Calu3 (cell line): Measurements from ENCODE around the gene MUC20. TPM values are rescaled to one million over a fixed set of nuclear protein-coding genes. Genes with fewer than 3 reads are reported as not detected.
"Not testable (repeated sequence)": the region's sequence is repeated elsewhere in the genome, so short reads cannot be mapped to it uniquely, and the experiment has no call there.

Experiments used
- Bru-seq: library from RNA; stranded (reverse); fragments of 400-500 nt; gene quantifications from one replicate; lab custom pipeline; 2021; lab: Mats Ljungman, UMichigan
- BruChase-seq, 2 experiments: library from RNA; stranded (reverse); fragments of 400-500 nt; gene quantifications; one replicate each; lab custom pipeline; 2021; lab: Mats Ljungman, UMichigan
- BruUV-seq: library from RNA; stranded (reverse); fragments of 400-500 nt; replicated peaks from 2 replicates; lab custom pipeline; 2021; lab: Mats Ljungman, UMichigan
- CTCF ChIA-PET: fragments of 300-600 bp; sonication (Branson Sonifier 250); formaldehyde crosslinking; loops from one replicate; lab custom pipeline; 2022; ENCODE audit warnings: antibody characterized with exemption; lab: Charles Lee
- DNase-seq: peaks from one replicate; pipeline ENCODE4 v3.0.0; 2022
- H3K27ac Mint-ChIP-seq: one replicate; pipeline ENCODE4 v1.8.0; 2022; ENCODE audit warnings: mixed read lengths; ENCODE audit not compliant: unreplicated experiment
- H3K27me3 Mint-ChIP-seq: one replicate; pipeline ENCODE4 v1.8.0; 2022; ENCODE audit warnings: mixed read lengths; ENCODE audit not compliant: unreplicated experiment
- H3K36me3 Mint-ChIP-seq: one replicate; pipeline ENCODE4 v1.8.0; 2022; ENCODE audit warnings: mild to moderate bottlenecking, moderate library complexity, mixed read lengths; ENCODE audit not compliant: insufficient read depth, unreplicated experiment
- H3K4me1 Mint-ChIP-seq: one replicate; pipeline ENCODE4 v1.8.0; 2022; ENCODE audit warnings: mild to moderate bottlenecking, low read depth, mixed read lengths; ENCODE audit not compliant: unreplicated experiment
- H3K4me3 Mint-ChIP-seq: one replicate; pipeline ENCODE4 v1.8.0; 2022; ENCODE audit warnings: mild to moderate bottlenecking, low read depth, moderate library complexity, mixed read lengths; ENCODE audit not compliant: unreplicated experiment
- H3K9me3 Mint-ChIP-seq: one replicate; pipeline ENCODE4 v1.8.0; 2022; ENCODE audit warnings: low read depth, mixed read lengths; ENCODE audit not compliant: unreplicated experiment
- intact Hi-C: fragments of 100-400 bp; cut with micrococcal nuclease; formaldehyde crosslinking; loops from one replicate; pipeline ENCODE4 v1.10.0; 2022; ENCODE audit not compliant: unreplicated experiment
- long read RNA-seq: library from polyadenylated mRNA; stranded (forward); transcript quantifications from one replicate; pipeline ENCODE4 v2.0.0, GENCODE V29; 2022
- total RNA-seq: library from RNA; stranded (reverse); gene quantifications from 2 replicates; pipeline ENCODE4 v1.2.3, GENCODE V29; 2022

Gene MUC20, protein sequence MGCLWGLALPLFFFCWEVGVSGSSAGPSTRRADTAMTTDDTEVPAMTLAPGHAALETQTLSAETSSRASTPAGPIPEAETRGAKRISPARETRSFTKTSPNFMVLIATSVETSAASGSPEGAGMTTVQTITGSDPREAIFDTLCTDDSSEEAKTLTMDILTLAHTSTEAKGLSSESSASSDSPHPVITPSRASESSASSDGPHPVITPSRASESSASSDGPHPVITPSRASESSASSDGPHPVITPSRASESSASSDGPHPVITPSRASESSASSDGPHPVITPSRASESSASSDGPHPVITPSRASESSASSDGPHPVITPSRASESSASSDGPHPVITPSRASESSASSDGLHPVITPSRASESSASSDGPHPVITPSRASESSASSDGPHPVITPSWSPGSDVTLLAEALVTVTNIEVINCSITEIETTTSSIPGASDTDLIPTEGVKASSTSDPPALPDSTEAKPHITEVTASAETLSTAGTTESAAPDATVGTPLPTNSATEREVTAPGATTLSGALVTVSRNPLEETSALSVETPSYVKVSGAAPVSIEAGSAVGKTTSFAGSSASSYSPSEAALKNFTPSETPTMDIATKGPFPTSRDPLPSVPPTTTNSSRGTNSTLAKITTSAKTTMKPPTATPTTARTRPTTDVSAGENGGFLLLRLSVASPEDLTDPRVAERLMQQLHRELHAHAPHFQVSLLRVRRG
- 83.1 and 128 TPM in 2 replicates for total RNA-seq
- percentile 78 among the genes with signal in this experiment for Bru-seq, nascent RNA
- BruChase-seq, experiment 1, labeled RNA remaining after a 6-hour chase, result percentile 96 among the genes with signal in this experiment
- percentile 91 among the genes with signal in this experiment for BruChase-seq, experiment 2, labeled RNA remaining after a 2-hour chase
- long read RNA-seq, transcript MUC20-204 (3 exons, 2,842 nt), result major isoform, 10 of 23 reads
- long read RNA-seq, partial matches to known transcripts, result 0 of 23 reads
- long read RNA-seq, other reads (novel, unspliced or antisense), result 12 of 23 reads

DNA sequence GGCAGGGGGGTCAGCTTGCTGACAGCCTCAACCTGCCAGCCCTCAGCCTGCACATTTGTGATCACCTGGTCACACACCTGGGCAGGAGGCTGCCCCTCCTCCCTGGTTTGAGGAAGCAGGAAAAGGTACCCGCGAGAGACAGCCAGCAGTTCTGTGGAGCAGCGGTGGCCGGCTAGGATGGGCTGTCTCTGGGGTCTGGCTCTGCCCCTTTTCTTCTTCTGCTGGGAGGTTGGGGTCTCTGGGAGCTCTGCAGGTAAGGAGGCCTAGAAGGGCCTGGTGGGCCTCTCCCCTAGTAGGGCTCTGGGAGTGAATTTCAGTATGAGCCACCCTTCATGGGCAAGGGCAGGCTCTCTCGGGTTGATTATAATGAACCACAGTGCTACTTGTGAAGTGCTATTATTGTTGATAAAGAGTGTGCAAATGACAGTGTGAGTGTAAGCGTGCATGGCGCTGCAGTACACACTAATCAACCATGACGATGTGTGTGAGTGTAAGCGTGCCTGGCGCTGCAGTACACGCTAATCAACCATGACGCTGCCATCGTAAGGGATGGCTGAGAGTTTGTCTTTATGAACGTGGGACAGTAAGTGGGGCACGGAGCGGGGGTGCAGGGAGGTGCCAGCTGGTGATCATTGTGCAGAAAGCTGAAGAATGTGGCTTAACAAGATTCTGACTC is at the start of gene MUC20:
MUC20 (plus strand) TSS at position 148 of the 676 bp plus-strand sequence; CDS start at position 178, 30 bp downstream.
- Mint-ChIP-seq H3K36me3 (peaks cover 39% of the 10 kb centered on the region), H3K4me3 (peak within 1 kb of the TSS; percentile 86), H3K27ac (peak within 1 kb of the TSS; percentile 98), H3K4me1 (peaks cover 54% of the 10 kb centered on the region)
- TSS peak; percentile 83 for BruUV-seq
- peak; percentile 77 for DNase-seq
- intact Hi-C loops, H3K9me3 Mint-ChIP-seq, H3K27me3 Mint-ChIP-seq: not testable (repeated sequence)
- CTCF ChIA-PET, result interaction anchor here (0.7 to 1.1 kb wide), 2 partner anchors 10 to 85 kb away, joined by 3 to 4 read pairs; no protein-coding TSS in a partner anchor

DNA sequence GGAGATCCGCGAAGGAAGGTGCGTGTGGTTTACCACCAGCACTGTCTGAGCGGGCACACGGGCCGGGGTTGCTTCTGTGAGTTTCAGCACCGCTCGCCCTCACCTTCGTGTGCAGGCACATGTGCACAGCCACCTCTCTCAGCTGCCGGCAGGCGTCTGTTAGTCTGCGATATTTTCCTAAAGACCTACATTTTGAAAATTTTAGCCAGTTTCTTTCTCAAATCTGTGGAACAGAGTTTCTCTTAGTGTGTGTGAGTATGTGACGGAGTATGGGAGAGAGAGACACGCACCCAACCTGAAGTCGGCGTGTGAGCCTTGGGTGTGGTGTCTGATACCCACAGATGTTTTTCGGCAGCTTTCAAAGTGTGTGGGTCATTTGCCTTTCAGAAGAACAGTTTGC is 49.5 kb upstream of the MUC20 start:
- H3K27me3 Mint-ChIP-seq, CTCF ChIA-PET, H3K27ac Mint-ChIP-seq, intact Hi-C loops, H3K4me3 Mint-ChIP-seq, BruUV-seq, H3K4me1 Mint-ChIP-seq, DNase-seq, H3K9me3 Mint-ChIP-seq: not testable (repeated sequence)
- peaks cover 35% of the 10 kb centered on the region for H3K36me3 Mint-ChIP-seq

DNA sequence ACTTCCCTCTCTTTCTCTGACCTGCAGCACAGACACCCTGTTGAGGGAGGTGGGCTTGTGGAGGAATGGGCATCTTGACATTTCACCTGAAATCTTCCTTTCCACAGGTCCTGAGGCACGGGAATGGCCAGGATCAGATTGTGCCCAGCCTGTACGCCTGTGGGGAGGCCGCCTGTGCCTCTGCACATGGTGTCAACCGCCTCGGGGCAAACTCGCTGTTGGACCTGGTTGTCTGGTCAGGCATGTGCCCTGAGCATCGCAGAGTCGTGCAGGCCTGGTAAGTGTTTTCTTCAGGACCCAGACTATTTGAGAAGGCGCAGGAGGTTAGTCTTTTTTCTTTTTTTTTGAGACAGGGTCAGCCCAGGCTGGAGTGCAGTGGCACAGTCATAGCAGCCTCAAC is 47.1 kb upstream of the MUC20 start:
- CTCF ChIA-PET, H3K27me3 Mint-ChIP-seq, H3K4me3 Mint-ChIP-seq, H3K27ac Mint-ChIP-seq, intact Hi-C loops, H3K4me1 Mint-ChIP-seq, BruUV-seq, H3K9me3 Mint-ChIP-seq, DNase-seq: not testable (repeated sequence)
- peaks cover 45% of the 10 kb centered on the region for H3K36me3 Mint-ChIP-seq

DNA sequence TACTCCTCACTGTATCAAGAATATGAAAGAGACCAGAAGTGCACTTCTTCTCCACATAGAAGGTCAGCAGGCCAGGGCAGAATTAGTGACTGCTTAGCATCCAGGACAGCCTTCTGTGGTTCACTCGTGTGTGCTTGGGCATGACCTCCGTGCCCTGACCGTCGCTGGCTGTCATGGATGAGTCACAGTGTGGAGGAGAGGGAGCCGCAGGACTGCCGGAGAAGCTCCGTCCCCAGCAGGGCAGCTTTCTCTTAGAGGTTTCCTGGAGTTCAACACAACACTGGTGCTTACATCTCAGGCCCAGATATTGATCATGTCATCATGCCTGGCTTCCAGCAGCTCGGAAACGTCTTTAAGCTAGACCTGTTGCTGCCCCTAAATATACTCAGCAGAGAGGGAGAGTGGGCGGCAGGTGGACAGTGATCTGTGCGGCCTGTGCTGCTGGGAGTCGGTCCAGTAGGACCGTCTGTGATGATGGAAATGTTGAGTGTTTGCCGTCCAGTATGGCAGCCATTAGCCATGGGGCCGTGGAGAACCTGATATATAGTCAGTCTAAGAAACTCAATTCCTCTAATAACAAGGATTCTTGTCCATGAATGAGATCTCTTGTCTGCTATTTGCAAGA is 42.3 kb upstream of the MUC20 start:
- H3K9me3 Mint-ChIP-seq, BruUV-seq, H3K27ac Mint-ChIP-seq, H3K4me1 Mint-ChIP-seq, H3K27me3 Mint-ChIP-seq, H3K4me3 Mint-ChIP-seq, DNase-seq, CTCF ChIA-PET, intact Hi-C loops: not testable (repeated sequence)
- peaks cover 33% of the 10 kb centered on the region for H3K36me3 Mint-ChIP-seq

DNA sequence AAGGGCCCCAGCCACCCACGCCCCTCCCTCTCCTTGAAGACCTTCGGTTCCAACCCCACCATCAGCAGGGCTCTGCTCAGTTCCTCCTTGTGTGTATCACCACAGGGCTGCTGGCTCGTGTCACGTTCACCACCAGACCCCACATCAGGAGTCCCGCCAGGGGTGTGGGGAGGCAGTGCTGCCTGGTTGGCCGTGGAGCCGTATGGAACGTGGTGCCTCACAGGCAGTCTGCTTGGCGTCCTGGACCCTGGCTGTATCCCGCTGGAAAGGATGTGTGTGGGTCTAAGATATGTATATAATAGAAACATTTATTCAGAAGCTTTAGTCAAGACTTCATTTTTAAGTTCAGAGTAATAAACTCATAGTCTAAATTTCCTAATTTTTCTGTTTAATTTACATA is 40.1 kb upstream of the MUC20 start:
- H3K4me3 Mint-ChIP-seq, CTCF ChIA-PET, H3K27me3 Mint-ChIP-seq, intact Hi-C loops, H3K9me3 Mint-ChIP-seq, BruUV-seq, H3K27ac Mint-ChIP-seq, DNase-seq, H3K4me1 Mint-ChIP-seq: not testable (repeated sequence)
- H3K36me3 Mint-ChIP-seq, result peaks cover 39% of the 10 kb centered on the region

DNA sequence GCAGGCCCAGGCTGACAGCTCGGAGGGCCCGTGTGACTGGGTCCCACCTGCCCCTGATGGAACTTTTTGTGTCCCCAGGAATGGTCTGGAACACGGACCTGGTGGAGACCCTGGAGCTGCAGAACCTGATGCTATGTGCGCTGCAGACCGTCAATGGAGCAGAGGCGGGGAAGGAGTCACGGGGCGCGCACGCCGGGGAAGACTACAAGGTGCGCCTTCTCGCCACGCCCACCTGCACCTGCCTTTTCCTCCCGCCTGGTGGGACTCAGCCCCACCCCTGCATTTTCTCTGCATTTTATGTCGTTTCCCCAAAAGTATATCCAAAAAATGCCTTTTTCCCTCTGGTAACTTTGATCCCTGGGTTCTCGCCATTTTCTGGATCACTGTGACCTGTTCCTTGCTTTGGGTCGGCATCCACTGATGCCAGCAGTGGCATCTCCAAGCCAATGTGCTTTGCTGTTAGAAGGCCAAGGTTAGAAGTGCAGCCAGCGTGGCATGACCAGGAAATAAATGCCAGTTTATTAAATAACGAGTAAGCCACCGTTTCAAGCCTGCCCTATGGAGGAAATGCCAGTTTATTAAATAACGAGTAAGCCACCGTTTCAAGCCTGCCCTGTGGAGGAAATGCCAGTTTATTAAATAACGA is 39.2 kb upstream of the MUC20 start:
- DNase-seq, H3K4me1 Mint-ChIP-seq, H3K27ac Mint-ChIP-seq, CTCF ChIA-PET, BruUV-seq, H3K27me3 Mint-ChIP-seq, H3K9me3 Mint-ChIP-seq, intact Hi-C loops, H3K4me3 Mint-ChIP-seq: not testable (repeated sequence)
- H3K36me3 Mint-ChIP-seq, result peaks cover 38% of the 10 kb centered on the region

DNA sequence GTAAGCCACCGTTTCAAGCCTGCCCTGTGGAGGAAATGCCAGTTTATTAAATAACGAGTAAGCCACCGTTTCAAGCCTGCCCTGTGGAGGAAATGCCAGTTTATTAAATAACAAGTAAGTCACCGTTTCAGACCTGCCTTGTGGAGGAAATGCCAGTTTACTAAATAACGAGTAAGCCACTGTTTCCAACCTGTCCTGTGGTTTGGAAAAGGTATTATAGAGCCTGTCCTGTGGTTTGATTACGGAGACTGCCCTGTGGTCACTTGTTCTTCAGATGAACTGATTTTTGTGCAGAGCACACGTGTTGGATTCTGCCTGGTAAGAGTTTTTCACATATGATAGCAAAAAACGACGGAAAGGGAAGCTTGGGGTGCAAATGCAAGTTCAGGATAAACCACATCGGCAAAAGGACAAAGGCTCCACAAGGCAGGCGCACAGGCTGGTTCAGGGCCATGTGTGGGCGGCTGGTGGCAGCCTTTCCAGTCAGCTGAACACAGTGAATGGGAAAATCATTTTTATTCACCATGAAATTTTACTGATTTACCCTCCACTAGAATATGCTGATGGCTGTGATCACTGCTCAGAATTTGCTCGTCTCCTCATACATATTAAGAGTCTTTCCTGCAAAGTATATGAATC is 38.6 kb upstream of the MUC20 start:
- DNase-seq, H3K4me3 Mint-ChIP-seq, H3K27me3 Mint-ChIP-seq, intact Hi-C loops, H3K4me1 Mint-ChIP-seq, BruUV-seq, H3K27ac Mint-ChIP-seq, CTCF ChIA-PET, H3K9me3 Mint-ChIP-seq: not testable (repeated sequence)
- H3K36me3 Mint-ChIP-seq, result peaks cover 43% of the 10 kb centered on the region

DNA sequence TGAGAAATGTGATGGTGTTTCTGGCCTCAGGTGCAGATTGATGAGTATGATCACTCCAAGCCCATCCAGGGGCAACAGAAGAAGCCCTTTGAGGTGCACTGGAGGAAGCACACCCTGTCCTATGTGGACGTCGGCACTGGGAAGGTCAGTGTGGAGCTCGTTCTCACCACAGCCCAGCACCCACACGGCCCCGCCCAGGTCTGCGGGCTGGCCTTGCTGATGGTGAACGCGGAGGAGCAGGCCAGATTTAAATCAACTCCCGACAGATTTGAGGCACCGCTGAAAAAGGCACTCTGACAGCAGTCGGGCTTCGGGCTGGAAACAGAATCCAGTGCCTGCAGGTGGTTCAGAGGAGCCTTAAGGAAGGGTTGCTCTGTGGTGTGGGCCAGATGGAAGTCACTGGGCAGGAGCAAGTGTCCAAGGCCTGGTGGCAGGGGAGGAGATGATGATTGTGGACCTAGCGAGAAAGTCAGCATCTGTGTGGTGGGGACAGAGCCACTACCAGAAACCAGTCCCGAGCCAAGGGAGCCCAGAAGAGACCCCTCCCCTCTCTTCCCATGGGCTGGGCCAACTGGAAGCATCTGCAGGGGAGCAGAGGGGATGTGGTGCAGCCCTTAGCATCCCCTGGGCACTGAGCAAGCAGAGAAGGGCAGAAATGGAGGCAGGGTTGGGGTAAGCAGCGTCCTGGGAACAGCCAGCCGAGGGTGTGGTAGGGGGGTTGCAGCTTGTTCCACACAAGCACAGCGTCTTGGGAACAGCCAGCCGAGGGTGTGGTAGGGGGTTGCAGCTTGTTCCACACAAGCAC is 36.9 kb upstream of the MUC20 start:
- CTCF ChIA-PET, H3K9me3 Mint-ChIP-seq, H3K27me3 Mint-ChIP-seq, DNase-seq, BruUV-seq, H3K4me3 Mint-ChIP-seq, intact Hi-C loops: not testable (repeated sequence)
- H3K4me1 Mint-ChIP-seq, result peaks cover 15% of the 10 kb centered on the region
- peak overlapping the region; percentile 19 for H3K27ac Mint-ChIP-seq
- H3K36me3 Mint-ChIP-seq, result peaks cover 46% of the 10 kb centered on the region
